Mucosa of rectum (tissue), 2 donors: ENCODE measurements around the gene HIVEP2.

Experiments used
- H3K27ac ChIP-seq, 2 donors: one replicate each; pipeline ENCODE4 v1.7.0; 2013; ENCODE audit warnings: inconsistent platforms in 2 of 2, low read depth in 2 of 2, low read length in 2 of 2
- H3K27me3 ChIP-seq, 2 donors: one replicate each; pipeline ENCODE4 v1.7.0; 2013; ENCODE audit warnings: low read length in 2 of 2; ENCODE audit not compliant: control insufficient read depth in 2 of 2, insufficient read depth in 2 of 2
- H3K36me3 ChIP-seq, 2 donors: one replicate each; pipeline ENCODE4 v1.7.0; 2013; ENCODE audit warnings: low read length in 2 of 2; ENCODE audit not compliant: control insufficient read depth in 2 of 2, insufficient read depth in 2 of 2
- H3K4me1 ChIP-seq, 2 donors: one replicate each; pipeline ENCODE4 v1.7.0; 2013; ENCODE audit warnings: low read length in 2 of 2, mild to moderate bottlenecking in 1 of 2; ENCODE audit not compliant: control insufficient read depth in 2 of 2, insufficient read depth in 2 of 2
- H3K4me3 ChIP-seq, 2 donors: one replicate each; pipeline ENCODE4 v1.7.0; 2013; ENCODE audit warnings: low read length in 2 of 2
- H3K9ac ChIP-seq, 2 donors: one replicate each; pipeline ENCODE4 v1.7.0; 2013; ENCODE audit warnings: low read length in 2 of 2, low read depth in 1 of 2, mild to moderate bottlenecking in 1 of 2
- H3K9me3 ChIP-seq, 2 donors: one replicate each; pipeline ENCODE4 v1.7.0; 2013; ENCODE audit warnings: low read length in 2 of 2; ENCODE audit not compliant: control insufficient read depth in 2 of 2
- donor health status: healthy.
- donor health status: Normal muscosa, but diverticular disease.

The HIVEP2 gene

GRCh38 chr6:142896732-142897131, 48.2 kb downstream of the HIVEP2 start:
- Histone ChIP-seq H3K27me3 (no peaks in the 10 kb centered on the region), H3K4me3 (no peak overlapping the region), H3K27ac (no peak overlapping the region), H3K4me1 (peaks cover 0 to 3% of the 10 kb centered on the region in 2 donors), H3K9ac (no peak overlapping the region), H3K9me3 (no peaks in the 10 kb centered on the region), H3K36me3 (no peaks in the 10 kb centered on the region)

DNA sequence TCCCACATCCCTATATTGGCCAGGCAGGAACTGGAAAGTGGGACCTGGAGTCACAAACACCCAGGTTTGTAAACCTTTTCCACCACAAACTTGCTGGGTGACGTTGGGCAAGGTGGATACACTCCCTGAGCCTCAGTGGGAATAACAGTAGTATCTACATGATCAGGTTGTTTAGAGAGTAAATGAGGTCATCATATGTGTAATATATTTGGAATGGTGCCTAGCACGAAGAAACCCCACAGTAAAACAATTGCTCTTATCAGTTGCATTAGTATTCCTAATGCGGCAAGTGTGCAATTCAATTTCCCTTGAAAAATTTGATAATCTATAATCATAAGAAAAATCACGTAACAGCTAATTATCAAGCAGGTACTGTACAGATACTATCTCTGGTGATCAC, 51.9 kb downstream of the HIVEP2 start:
- Histone ChIP-seq H3K27ac (no peak overlapping the region), H3K4me1 (no peaks in the 10 kb centered on the region), H3K9ac (no peak overlapping the region), H3K36me3 (no peaks in the 10 kb centered on the region), H3K27me3 (no peaks in the 10 kb centered on the region), H3K9me3 (no peaks in the 10 kb centered on the region), H3K4me3 (no peak overlapping the region)

- Histone ChIP-seq H3K4me3 (no peak overlapping the region), H3K36me3 (no peaks in the 10 kb centered on the region), H3K9me3 (no peaks in the 10 kb centered on the region), H3K4me1 (no peaks in the 10 kb centered on the region), H3K27me3 (no peaks in the 10 kb centered on the region), H3K9ac (no peak overlapping the region), H3K27ac (no peak overlapping the region)
Observed at GRCh38 chr6:142892254-142893021, 52.5 kb downstream of the HIVEP2 start.

- H3K36me3 ChIP-seq = no peaks in the 10 kb centered on the region
- H3K9ac ChIP-seq = no peak overlapping the region
- H3K4me3 ChIP-seq = no peak overlapping the region
- H3K4me1 ChIP-seq = no peaks in the 10 kb centered on the region
- no peak overlapping the region for H3K27ac ChIP-seq
- H3K9me3 ChIP-seq = no peaks in the 10 kb centered on the region
- no peaks in the 10 kb centered on the region for H3K27me3 ChIP-seq
Observed at GRCh38 chr6:142891454-142891853, 53.5 kb downstream of the HIVEP2 start.

GRCh38 chr6:142888456-142888855, 56.5 kb downstream of the HIVEP2 start:
- Histone ChIP-seq H3K27ac (no peak overlapping the region), H3K9me3 (no peaks in the 10 kb centered on the region), H3K27me3 (no peaks in the 10 kb centered on the region), H3K4me3 (no peak overlapping the region), H3K36me3 (no peaks in the 10 kb centered on the region), H3K4me1 (peaks cover 4 to 5% of the 10 kb centered on the region in 2 donors), H3K9ac (no peak overlapping the region)

GRCh38 chr6:142887517-142887916, 57.5 kb downstream of the HIVEP2 start:
- Histone ChIP-seq H3K27ac (no peak overlapping the region), H3K9me3 (no peaks in the 10 kb centered on the region), H3K4me3 (no peak overlapping the region), H3K9ac (no peak overlapping the region), H3K4me1 (peaks cover 4 to 5% of the 10 kb centered on the region in 2 donors), H3K36me3 (no peaks in the 10 kb centered on the region), H3K27me3 (no peaks in the 10 kb centered on the region)

DNA sequence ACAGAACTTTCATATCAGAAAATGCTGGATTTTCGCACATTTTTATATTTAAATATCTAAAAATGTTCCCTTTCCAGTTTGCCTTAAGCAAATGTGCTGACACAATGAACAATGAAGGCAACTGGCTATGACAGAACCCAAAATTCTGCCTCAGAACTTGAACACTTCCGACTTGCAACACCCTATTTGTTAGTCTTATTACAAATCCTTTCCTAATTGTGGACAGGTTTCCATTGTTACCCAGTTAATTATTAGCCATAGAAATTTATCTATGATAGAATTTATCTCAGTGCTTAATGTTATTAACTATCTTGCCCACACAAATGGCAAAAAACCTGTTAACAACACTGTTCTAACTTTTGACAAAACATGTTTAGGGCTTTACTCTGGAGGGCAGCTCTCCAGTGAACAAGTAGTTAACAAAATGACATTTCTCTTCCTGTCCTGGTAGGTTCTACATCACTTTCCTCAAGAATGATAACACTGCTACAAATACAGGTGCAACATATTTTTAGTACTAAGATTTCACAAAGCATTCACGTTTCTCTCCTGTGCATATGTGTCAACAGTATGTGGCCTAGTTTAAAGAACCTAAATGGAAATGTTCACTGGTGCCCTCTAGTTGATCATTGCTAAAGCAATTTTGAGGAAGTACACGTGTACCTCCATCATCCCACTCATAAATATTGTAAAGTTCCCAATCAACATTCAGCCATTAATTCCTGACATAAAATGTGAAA, 58.4 kb downstream of the HIVEP2 start:
- no peaks in the 10 kb centered on the region for H3K9me3 ChIP-seq
- peaks cover 4 to 5% of the 10 kb centered on the region in 2 donors for H3K4me1 ChIP-seq
- H3K36me3 ChIP-seq = no peaks in the 10 kb centered on the region
- no peak overlapping the region for H3K9ac ChIP-seq
- no peak overlapping the region for H3K4me3 ChIP-seq
- peak overlapping the region in 1 of 2 donors; percentile 46 for H3K27ac ChIP-seq
- H3K27me3 ChIP-seq = no peaks in the 10 kb centered on the region

DNA sequence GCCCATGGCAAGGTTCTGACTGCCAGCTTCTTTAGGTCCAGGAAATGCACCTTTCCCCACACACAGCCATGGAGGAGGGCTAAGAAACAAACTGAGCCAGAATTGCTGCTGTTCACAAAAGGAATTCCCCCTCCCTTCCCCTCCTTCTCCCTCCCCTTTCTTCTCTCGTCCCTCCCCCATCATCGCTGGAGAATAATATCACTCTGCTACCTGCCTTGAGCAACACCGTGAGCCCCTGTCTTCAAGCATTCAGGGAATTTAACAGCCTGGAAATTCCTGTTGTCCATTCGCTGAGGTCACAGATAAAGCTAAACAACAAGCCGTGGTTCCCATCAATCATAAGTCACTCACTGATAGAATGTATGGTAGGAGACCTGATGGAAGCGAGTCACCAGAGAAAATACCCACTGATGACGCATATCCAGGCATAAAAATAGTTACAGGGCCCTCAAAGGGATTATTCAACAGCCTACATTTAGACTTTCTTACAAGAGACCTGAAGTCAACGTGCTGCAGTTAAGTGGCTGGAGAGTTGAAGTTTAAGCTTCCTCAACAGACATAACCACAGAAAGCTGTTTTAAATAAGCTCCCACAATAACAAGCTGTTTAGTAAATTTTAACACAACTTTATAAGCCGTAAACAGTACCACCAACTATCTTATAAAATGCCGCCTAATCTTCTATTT, 59.7 kb downstream of the HIVEP2 start:
- Histone ChIP-seq H3K4me3 (peak overlapping the region; percentile 18 to 66), H3K9me3 (no peaks in the 10 kb centered on the region), H3K36me3 (no peaks in the 10 kb centered on the region), H3K27me3 (no peaks in the 10 kb centered on the region), H3K9ac (peak overlapping the region; percentile 48 to 59), H3K27ac (peak overlapping the region; percentile 56 to 61), H3K4me1 (peaks cover 4 to 5% of the 10 kb centered on the region in 2 donors)

- Histone ChIP-seq H3K27me3 (no peaks in the 10 kb centered on the region), H3K4me1 (peaks cover 4 to 5% of the 10 kb centered on the region in 2 donors), H3K4me3 (peak overlapping the region in 1 of 2 donors; percentile 66), H3K9ac (peak overlapping the region in 1 of 2 donors; percentile 59), H3K27ac (peak overlapping the region in 1 of 2 donors; percentile 56), H3K36me3 (no peaks in the 10 kb centered on the region), H3K9me3 (no peaks in the 10 kb centered on the region)
Observed at GRCh38 chr6:142884214-142885035, 60.6 kb downstream of the HIVEP2 start.
